H9 (cell line): ENCODE data around the gene GCK. TPM values are rescaled to one million over a fixed set of nuclear protein-coding genes. Genes with fewer than 3 reads are reported as not detected.

ENCODE experiments used
- DNase-seq: peaks from one replicate; pipeline ENCODE4 v3.0.0-alpha.2; 2017
- H2AFZ ChIP-seq: one replicate; pipeline ENCODE4 v1.6.1; 2013; ENCODE audit warnings: mild to moderate bottlenecking, low read length, control low read depth, moderate library complexity
- H2AK5ac ChIP-seq: 2 replicates; pipeline ENCODE4 v1.6.1; 2013; ENCODE audit warnings: low read length, control low read depth, mixed read lengths; ENCODE audit not compliant: insufficient read length
- H2BK120ac ChIP-seq: one replicate; pipeline ENCODE4 v1.6.1; 2013; ENCODE audit warnings: low read depth, mild to moderate bottlenecking, low read length, control low read depth, inconsistent platforms; ENCODE audit not compliant: poor library complexity, severe bottlenecking
- H2BK12ac ChIP-seq: 2 replicates; pipeline ENCODE4 v1.6.1; 2013; ENCODE audit warnings: low read length, control low read depth, mixed read lengths, low read depth; ENCODE audit not compliant: insufficient read length
- H2BK15ac ChIP-seq: 2 replicates; pipeline ENCODE4 v1.6.1; 2013; ENCODE audit warnings: low read depth, low read length, control low read depth
- H2BK20ac ChIP-seq: one replicate; pipeline ENCODE4 v1.6.1; 2013; ENCODE audit warnings: low read depth, mild to moderate bottlenecking, low read length, control low read depth, inconsistent platforms; ENCODE audit not compliant: poor library complexity, severe bottlenecking
- H2BK5ac ChIP-seq: 2 replicates; pipeline ENCODE4 v1.6.1; 2013; ENCODE audit warnings: low read length, control low read depth, mixed read lengths; ENCODE audit not compliant: insufficient read length
- H3K14ac ChIP-seq: 2 replicates; pipeline ENCODE4 v1.6.1; 2013; ENCODE audit warnings: low read length, control low read depth; ENCODE audit not compliant: insufficient read depth
- H3K18ac ChIP-seq: 2 replicates; pipeline ENCODE4 v1.6.1; 2013; ENCODE audit warnings: low read depth, mild to moderate bottlenecking, mixed read lengths, low read length, control low read depth; ENCODE audit not compliant: insufficient read length
- H3K23ac ChIP-seq: 2 replicates; pipeline ENCODE4 v1.6.1; 2013; ENCODE audit warnings: low read length, control low read depth, mixed read lengths, low read depth; ENCODE audit not compliant: insufficient read length
- H3K23me2 ChIP-seq: 2 replicates; pipeline ENCODE4 v1.6.1; 2013; ENCODE audit warnings: low read depth, mild to moderate bottlenecking, mixed read lengths, low read length, control low read depth; ENCODE audit not compliant: insufficient read length, poor library complexity, severe bottlenecking
- H3K27ac ChIP-seq: 2 replicates; pipeline ENCODE4 v1.5.1; 2013; ENCODE audit warnings: low read length, control low read depth, mixed read lengths, low read depth; ENCODE audit not compliant: insufficient read length
- H3K27me3 ChIP-seq: 2 replicates; pipeline ENCODE4 v1.6.1; 2013; ENCODE audit warnings: low read length, control low read depth, inconsistent platforms; ENCODE audit not compliant: insufficient read depth
- H3K4ac ChIP-seq: 2 replicates; pipeline ENCODE4 v1.6.1; 2013; ENCODE audit warnings: low read depth, mild to moderate bottlenecking, control low read depth, inconsistent platforms, low read length, moderate library complexity
- H3K4me1 ChIP-seq: 2 replicates; pipeline ENCODE4 v1.6.1; 2013; ENCODE audit warnings: low read length, control low read depth, inconsistent platforms; ENCODE audit not compliant: insufficient read depth
- H3K4me2 ChIP-seq: 2 replicates; pipeline ENCODE4 v1.6.1; 2013; ENCODE audit warnings: low read length, control low read depth, mixed read lengths; ENCODE audit not compliant: insufficient read length, insufficient read depth
- H3K56ac ChIP-seq: 2 replicates; pipeline ENCODE4 v1.6.1; 2013; ENCODE audit warnings: low read depth, mild to moderate bottlenecking, mixed read lengths, low read length, control low read depth; ENCODE audit not compliant: insufficient read length
- H3K79me1 ChIP-seq: 2 replicates; pipeline ENCODE4 v1.6.1; 2013; ENCODE audit warnings: low read depth, mild to moderate bottlenecking, moderate library complexity, low read length, control low read depth, inconsistent platforms; ENCODE audit not compliant: insufficient read depth, poor library complexity, severe bottlenecking
- H3K79me2 ChIP-seq: 2 replicates; pipeline ENCODE4 v1.6.1; 2013; ENCODE audit warnings: low read length, control low read depth, inconsistent platforms; ENCODE audit not compliant: insufficient read depth
- H3K9ac ChIP-seq: 2 replicates; pipeline ENCODE4 v1.6.1; 2013; ENCODE audit warnings: low read length, control low read depth, mixed read lengths; ENCODE audit not compliant: insufficient read length; ENCODE audit errors: extremely low read depth
- H3K9me3 ChIP-seq: one replicate; pipeline ENCODE4 v1.6.1; 2013; ENCODE audit warnings: low read depth, low read length, inconsistent platforms; ENCODE audit not compliant: control insufficient read depth
- H3T11ph ChIP-seq: one replicate; pipeline ENCODE4 v1.6.1; 2013; ENCODE audit warnings: mild to moderate bottlenecking, low read length, control low read depth, inconsistent platforms
- H4K20me1 ChIP-seq: one replicate; pipeline ENCODE4 v1.6.1; 2013; ENCODE audit not compliant: control insufficient read depth, insufficient read length, insufficient read depth
- H4K5ac ChIP-seq: 2 replicates; pipeline ENCODE4 v1.6.1; 2013; ENCODE audit warnings: low read depth, mild to moderate bottlenecking, mixed read lengths, low read length, control low read depth; ENCODE audit not compliant: insufficient read length
- H4K8ac ChIP-seq: replicated peaks from 2 replicates; pipeline ENCODE4 v1.6.1; 2013; ENCODE audit warnings: low read length, control low read depth, mixed read lengths, low read depth; ENCODE audit not compliant: insufficient read length
- H4K91ac ChIP-seq: 2 replicates; pipeline ENCODE4 v1.6.1; 2013; ENCODE audit warnings: low read depth, mild to moderate bottlenecking, moderate library complexity, mixed read lengths, low read length, control low read depth; ENCODE audit not compliant: insufficient read length
- H3K27ac Mint-ChIP-seq, 3 experiments: 2 replicates in 2 of 3; 3 replicates in 1 of 3; pipeline ENCODE4 v1.8.0; 2020 to 2021; ENCODE audit warnings: mixed read lengths in 3 of 3, mild to moderate bottlenecking in 1 of 3, moderate library complexity in 1 of 3
- H3K27me3 Mint-ChIP-seq: 2 replicates; pipeline ENCODE4 v1.8.0; 2021; ENCODE audit warnings: low read depth, mild to moderate bottlenecking, moderate library complexity, mixed read lengths
- H3K36me3 Mint-ChIP-seq, 3 experiments: 2 replicates in 2 of 3; 3 replicates in 1 of 3; pipeline ENCODE4 v1.8.0; 2020 to 2021; ENCODE audit warnings: low read depth in 3 of 3, mixed read lengths in 3 of 3; ENCODE audit not compliant: insufficient read depth in 1 of 3
- H3K4me1 Mint-ChIP-seq, 2 experiments: 2 replicates each; pipeline ENCODE4 v1.8.0; 2020; ENCODE audit warnings: mixed read lengths in 2 of 2
- H3K4me3 Mint-ChIP-seq, 2 experiments: 2 replicates in 1 of 2; 3 replicates in 1 of 2; pipeline ENCODE4 v1.8.0; 2020 to 2021; ENCODE audit warnings: mild to moderate bottlenecking in 2 of 2, mixed read lengths in 2 of 2, moderate library complexity in 1 of 2
- H3K9me3 Mint-ChIP-seq, 2 experiments: 2 replicates in 1 of 2; 3 replicates in 1 of 2; pipeline ENCODE4 v1.8.0; 2020; ENCODE audit warnings: mild to moderate bottlenecking in 2 of 2, mixed read lengths in 2 of 2, moderate library complexity in 1 of 2
- CTCF ChIP-seq: fragments of 200-600 bp; sonication (generic); conservative IDR thresholded peaks from 3 replicates; pipeline ENCODE4 v1.8.0; 2021; ENCODE audit warnings: antibody characterized with exemption, mild to moderate bottlenecking
- WGBS: extraction: QIAGEN DNeasy Blood & Tissue Kit; methylation state at CpG from one replicate; pipeline ENCODE4 v1.1.7; 2013; ENCODE audit warnings: missing lambda C conversion rate, low lambda C conversion rate, mixed read lengths; ENCODE audit not compliant: insufficient read length; ENCODE audit errors: extremely low coverage; 5-methylcytosine and 5-hydroxymethylcytosine counted together
- total RNA-seq: library from RNA; stranded (reverse); gene quantifications from 2 replicates; pipeline ENCODE4 v1.2.1, GENCODE V29; 2021

The GCK gene
- total RNA-seq, 1 experiment from 2014 or later: 0.98 TPM

DNA sequence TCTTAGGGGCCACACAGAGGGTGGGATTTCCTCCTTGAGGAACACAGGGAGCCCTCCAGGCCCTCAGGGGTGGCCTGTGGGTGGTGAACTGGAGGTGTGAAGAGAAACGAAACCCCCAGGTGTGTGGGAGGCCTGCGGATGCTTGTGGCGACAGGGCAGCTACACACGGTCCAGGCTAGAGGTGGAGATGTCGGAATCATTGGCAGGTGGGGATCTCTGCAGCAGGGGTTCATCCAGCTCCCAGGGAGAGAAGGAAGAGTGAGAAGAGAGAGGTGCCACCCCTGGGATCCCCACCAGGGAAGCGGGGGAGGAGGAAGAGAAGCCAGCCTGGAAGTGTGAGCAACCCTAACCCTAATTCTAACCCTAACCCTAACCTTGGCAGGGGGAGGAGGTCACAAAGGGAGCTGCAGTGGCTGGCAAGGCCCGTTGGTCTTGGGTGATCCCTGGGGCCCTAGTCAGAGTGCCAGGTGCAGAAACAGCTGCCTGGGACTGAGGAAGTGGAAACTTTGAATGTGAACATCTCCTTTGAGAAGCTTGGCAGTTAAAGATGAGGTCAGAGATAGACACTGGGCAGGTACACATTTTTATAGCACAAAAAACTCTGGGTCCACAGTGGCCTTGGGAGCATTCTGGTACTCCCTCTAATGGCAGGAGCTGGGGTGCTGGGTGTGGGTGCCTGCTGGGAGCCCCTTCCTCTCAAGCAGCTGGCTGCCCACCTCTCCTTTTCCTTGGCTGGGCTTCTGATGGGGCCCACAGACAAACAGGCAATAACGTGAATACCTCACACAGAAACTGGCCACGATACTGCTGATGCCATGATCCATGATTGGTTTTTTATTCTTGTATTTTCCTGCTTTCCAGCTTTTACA lies 91.9 kb downstream of the GCK start:
- Mint-ChIP-seq H3K27me3 (peaks cover 23% of the 10 kb centered on the region), H3K9me3 (no peaks in the 10 kb centered on the region; a peak in 1 of 5 replicates), H3K36me3 (no peaks in the 10 kb centered on the region), H3K4me1 (peaks cover 0 to 10% of the 10 kb centered on the region in 2 experiments; a peak in 2 of 4 replicates), H3K4me3 (no peak overlapping the region; a peak in 1 of 5 replicates), H3K27ac (no peak overlapping the region)
- H2BK12ac ChIP-seq: no peak overlapping the region
- no peak overlapping the region for H3T11ph ChIP-seq
- H4K20me1 ChIP-seq: no peaks in the 10 kb centered on the region
- no peaks in the 10 kb centered on the region for H3K23me2 ChIP-seq
- H3K56ac ChIP-seq: no peak overlapping the region
- H3K9me3 ChIP-seq: no peaks in the 10 kb centered on the region
- no peaks in the 10 kb centered on the region for H3K4me1 ChIP-seq
- no peaks in the 10 kb centered on the region for H3K27me3 ChIP-seq
- H2AFZ ChIP-seq: no peak overlapping the region
- no peak overlapping the region for H4K5ac ChIP-seq
- no CpG with 5 or more reads among the region's 9 CpGs for WGBS
- no peak overlapping the region for H3K27ac ChIP-seq
- no peaks in the 10 kb centered on the region for H3K79me2 ChIP-seq
- H3K4me2 ChIP-seq: no peak overlapping the region
- H2BK120ac ChIP-seq: no peak overlapping the region
- no peak overlapping the region for H2BK20ac ChIP-seq
- H3K23ac ChIP-seq: no peak overlapping the region
- no peaks in the 10 kb centered on the region for H3K79me1 ChIP-seq
- H2AK5ac ChIP-seq: no peak overlapping the region
- no peak overlapping the region for H3K9ac ChIP-seq
- no peak for TF ChIP-seq CTCF
- no peak overlapping the region for H4K91ac ChIP-seq
- no peak for DNase-seq
- no peak overlapping the region for H2BK5ac ChIP-seq
- no peak overlapping the region for H3K18ac ChIP-seq
- H3K4ac ChIP-seq: no peak overlapping the region
- no peak overlapping the region for H4K8ac ChIP-seq
- no peak overlapping the region for H2BK15ac ChIP-seq
- no peak overlapping the region; the same call in 1 of the 2 replicates for H3K14ac ChIP-seq
